IPS DF 6.9 (cell line): ENCODE measurements around the gene CACNA1H.

Experiments used
- DNase-seq: peaks from one replicate; pipeline ENCODE4 v3.0.0-alpha.2; 2013; ENCODE audit warnings: low read depth, low spot score
- H3K27ac ChIP-seq: one replicate; pipeline ENCODE4 v1.5.1; 2013; ENCODE audit warnings: low read length, control low read depth
- H3K27me3 ChIP-seq: 2 replicates; pipeline ENCODE4 v1.6.1; 2013; ENCODE audit warnings: mild to moderate bottlenecking, low read length; ENCODE audit not compliant: control insufficient read depth, insufficient read depth
- H3K36me3 ChIP-seq: 2 replicates; pipeline ENCODE4 v1.6.1; 2013; ENCODE audit warnings: low read length; ENCODE audit not compliant: control insufficient read depth, insufficient read depth
- H3K4me1 ChIP-seq: 2 replicates; pipeline ENCODE4 v1.6.1; 2013; ENCODE audit warnings: low read length; ENCODE audit not compliant: control insufficient read depth, insufficient read depth
- H3K4me3 ChIP-seq: 2 replicates; pipeline ENCODE4 v1.5.1; 2013; ENCODE audit warnings: mild to moderate bottlenecking, low read length
- H3K9me3 ChIP-seq: 2 replicates; pipeline ENCODE4 v1.6.1; 2013; ENCODE audit warnings: low read length, inconsistent platforms; ENCODE audit not compliant: control insufficient read depth, insufficient read depth
- WGBS: extraction: QIAGEN DNeasy Blood & Tissue Kit; methylation state at CpG from one replicate; pipeline ENCODE4 v1.1.7; 2013; ENCODE audit warnings: mixed read lengths, missing lambda C conversion rate; ENCODE audit not compliant: insufficient read length, insufficient coverage; 5-methylcytosine and 5-hydroxymethylcytosine counted together

CACNA1H gene

GRCh38 chr16:1152651-1153259 lies at the start of gene CACNA1H:
Gene CACNA1H, plus strand, starts transcription at chr16:1153106. Its CDS starts 632 bp downstream, at chr16:1153738.
- H3K27ac ChIP-seq, result no peak within 1 kb of the TSS
- DNase-seq, result no peak
- H3K4me3 ChIP-seq, result peak within 1 kb of the TSS; percentile 81
- no peaks in the 10 kb centered on the region for H3K9me3 ChIP-seq
- H3K27me3 ChIP-seq, result no peaks in the 10 kb centered on the region
- no CpG with 5 or more reads among the region's 98 CpGs for WGBS
- no peaks in the 10 kb centered on the region; the same call in 1 of the 2 replicates for H3K36me3 ChIP-seq
- peaks cover 3% of the 10 kb centered on the region for H3K4me1 ChIP-seq

DNA sequence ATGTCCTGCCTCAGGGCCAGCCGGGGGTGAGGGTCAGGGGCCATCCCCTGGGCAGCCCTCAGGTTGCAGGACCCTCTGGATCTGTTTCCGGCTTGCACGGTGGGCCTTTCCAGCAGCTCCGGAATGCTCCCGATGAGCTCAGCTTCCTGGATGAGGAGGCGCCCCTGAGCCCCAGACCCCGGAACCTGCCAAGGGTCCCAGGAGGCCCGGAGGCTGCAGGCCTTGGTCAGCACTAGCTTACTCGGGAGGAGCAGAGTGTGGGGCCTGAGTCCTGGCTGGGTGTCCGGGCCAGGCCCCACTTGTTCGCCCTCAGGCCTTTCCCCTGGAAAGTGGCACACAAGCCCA lies 49.3 kb upstream of the CACNA1H start:
- Histone ChIP-seq H3K27me3 (no peaks in the 10 kb centered on the region), H3K4me3 (peak overlapping the region; percentile 73; the same call in 1 of the 2 replicates), H3K9me3 (no peaks in the 10 kb centered on the region), H3K27ac (no peak overlapping the region), H3K36me3 (no peaks in the 10 kb centered on the region), H3K4me1 (no peaks in the 10 kb centered on the region; the same call in 1 of the 2 replicates)
- WGBS, result no CpG with 5 or more reads among the region's 11 CpGs
- no peak for DNase-seq

DNA sequence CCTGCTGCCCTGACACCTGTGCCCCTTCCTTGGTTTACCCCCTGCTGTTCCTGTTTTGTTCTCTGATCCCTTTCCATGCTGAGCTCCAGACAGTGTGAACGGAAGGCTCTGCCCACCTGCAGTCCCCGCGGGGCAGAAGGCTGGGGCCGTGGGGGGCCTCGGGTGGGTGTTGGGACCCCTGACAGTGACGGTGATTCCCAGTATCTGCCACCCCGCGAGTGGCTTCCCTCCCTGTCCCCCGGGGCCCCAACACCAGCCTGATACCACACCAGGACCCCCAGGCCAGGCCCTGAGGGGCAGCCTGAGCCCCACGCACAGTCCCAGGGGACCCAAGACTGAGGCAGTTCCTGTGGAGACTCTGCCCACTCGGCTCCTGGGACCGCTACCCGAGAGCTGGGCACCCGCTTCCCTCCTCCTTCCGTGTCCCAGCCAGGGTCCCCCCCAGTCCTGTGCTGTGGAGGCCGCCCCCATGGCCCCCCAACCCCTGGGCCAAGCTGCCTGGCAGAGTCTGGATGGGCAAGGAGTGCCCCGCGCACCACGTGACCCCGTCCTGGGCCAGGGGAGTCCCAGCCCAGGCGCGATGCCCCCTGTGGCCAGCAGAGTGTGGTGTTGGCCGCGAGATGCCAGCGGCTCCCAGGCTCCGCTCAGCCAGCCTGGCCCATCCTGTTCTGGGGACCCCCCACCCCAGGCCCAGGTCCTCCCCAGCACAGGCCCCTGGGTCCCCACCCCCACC lies 46.9 kb upstream of the CACNA1H start:
- no peak for DNase-seq
- Histone ChIP-seq H3K9me3 (no peaks in the 10 kb centered on the region), H3K4me1 (no peaks in the 10 kb centered on the region; the same call in 1 of the 2 replicates), H3K36me3 (no peaks in the 10 kb centered on the region), H3K4me3 (no peak overlapping the region), H3K27me3 (no peaks in the 10 kb centered on the region), H3K27ac (no peak overlapping the region)
- WGBS, result no CpG with 5 or more reads among the region's 26 CpGs

GRCh38 chr16:1106659-1107058 lies 46.2 kb upstream of the CACNA1H start:
- Histone ChIP-seq H3K9me3 (no peaks in the 10 kb centered on the region), H3K36me3 (no peaks in the 10 kb centered on the region), H3K4me1 (no peaks in the 10 kb centered on the region; the same call in 1 of the 2 replicates), H3K4me3 (no peak overlapping the region), H3K27ac (no peak overlapping the region), H3K27me3 (no peaks in the 10 kb centered on the region)
- DNase-seq, result no peak
- WGBS, result no CpG with 5 or more reads among the region's 16 CpGs

DNA sequence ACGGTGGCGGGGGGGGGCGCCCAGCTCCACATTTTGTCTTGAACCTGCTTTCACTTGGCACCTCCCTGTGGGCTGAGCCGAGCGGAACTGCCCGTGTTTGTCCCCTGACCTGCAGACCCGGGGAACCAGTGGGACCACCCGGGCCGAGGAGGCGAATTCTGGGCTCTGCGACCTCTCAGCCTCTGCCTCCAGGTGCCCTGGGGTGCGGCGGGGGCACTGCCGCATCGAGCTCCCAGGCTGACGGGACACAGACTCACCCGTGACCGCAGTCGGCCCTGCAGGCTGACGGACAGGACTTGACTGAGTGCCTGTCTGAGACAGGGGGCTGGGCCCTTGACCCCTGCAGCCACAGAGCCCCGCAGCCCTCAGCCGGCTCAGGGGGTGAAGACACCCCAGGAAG lies 45.8 kb upstream of the CACNA1H start:
- H3K4me1 ChIP-seq, result no peaks in the 10 kb centered on the region; the same call in 1 of the 2 replicates
- H3K36me3 ChIP-seq, result no peaks in the 10 kb centered on the region
- no peaks in the 10 kb centered on the region for H3K27me3 ChIP-seq
- no peak overlapping the region for H3K27ac ChIP-seq
- no peaks in the 10 kb centered on the region for H3K9me3 ChIP-seq
- WGBS, result no CpG with 5 or more reads among the region's 22 CpGs
- H3K4me3 ChIP-seq, result no peak overlapping the region
- DNase-seq, result no peak

DNA sequence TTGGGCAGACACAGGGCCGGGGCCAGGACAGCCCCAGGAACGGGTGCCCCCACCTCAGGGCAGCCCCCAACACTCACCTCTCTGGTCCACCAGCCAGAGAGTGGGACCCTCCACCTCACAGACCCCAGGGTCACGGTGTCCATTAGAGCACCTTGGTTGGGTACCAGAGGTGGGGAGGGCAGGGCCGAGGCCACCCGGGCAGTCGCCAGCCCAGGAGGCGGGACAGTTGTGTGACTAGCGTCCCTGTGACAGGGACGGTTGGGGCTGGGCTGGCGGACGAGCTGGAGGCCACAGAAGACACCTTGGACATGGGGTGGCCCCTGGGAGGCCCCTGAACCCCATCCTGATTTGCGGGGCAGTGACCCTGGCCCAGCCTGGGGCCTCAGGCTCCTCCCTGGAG lies 45.2 kb upstream of the CACNA1H start:
- Histone ChIP-seq H3K4me3 (no peak overlapping the region), H3K9me3 (no peaks in the 10 kb centered on the region), H3K4me1 (no peaks in the 10 kb centered on the region; the same call in 1 of the 2 replicates), H3K27me3 (no peaks in the 10 kb centered on the region), H3K36me3 (no peaks in the 10 kb centered on the region), H3K27ac (no peak overlapping the region)
- DNase-seq, result no peak
- WGBS, result no CpG with 5 or more reads among the region's 12 CpGs

GRCh38 chr16:1108299-1109252 lies 44.3 kb upstream of the CACNA1H start:
- Histone ChIP-seq H3K4me1 (no peaks in the 10 kb centered on the region; the same call in 1 of the 2 replicates), H3K4me3 (no peak overlapping the region), H3K27me3 (no peaks in the 10 kb centered on the region), H3K9me3 (no peaks in the 10 kb centered on the region), H3K27ac (no peak overlapping the region), H3K36me3 (no peaks in the 10 kb centered on the region)
- DNase-seq, result no peak
- no CpG with 5 or more reads among the region's 42 CpGs for WGBS

DNA sequence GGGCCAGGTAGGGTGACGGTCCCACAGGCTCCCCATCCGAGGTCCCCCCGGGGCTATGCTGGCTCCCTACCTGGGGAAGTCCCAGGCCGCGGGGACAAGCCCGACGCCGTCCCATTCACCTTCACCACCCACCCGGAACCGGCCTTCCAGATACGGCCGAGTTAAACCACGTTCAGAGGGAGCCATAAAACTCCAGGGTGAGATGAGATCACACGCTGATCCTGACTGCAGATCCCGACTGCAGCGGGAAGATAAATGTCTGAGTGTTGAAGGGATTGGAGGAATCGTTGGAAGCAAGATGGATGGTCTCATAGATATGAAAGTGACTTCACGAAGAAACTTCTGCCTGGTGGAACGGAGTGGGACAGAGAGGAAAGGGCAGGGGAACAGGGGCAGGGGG lies 43.3 kb upstream of the CACNA1H start:
- no peak for DNase-seq
- no peak overlapping the region for H3K4me3 ChIP-seq
- WGBS, result no CpG with 5 or more reads among the region's 19 CpGs
- no peak overlapping the region for H3K27ac ChIP-seq
- no peaks in the 10 kb centered on the region for H3K36me3 ChIP-seq
- no peaks in the 10 kb centered on the region; the same call in 1 of the 2 replicates for H3K4me1 ChIP-seq
- H3K9me3 ChIP-seq, result no peaks in the 10 kb centered on the region
- no peaks in the 10 kb centered on the region for H3K27me3 ChIP-seq

- no peak for DNase-seq
- H3K27me3 ChIP-seq, result no peaks in the 10 kb centered on the region
- WGBS, result no CpG with 5 or more reads among the region's 26 CpGs
Observed at GRCh38 chr16:1112506-1113184, 40.3 kb upstream of the CACNA1H start.

DNA sequence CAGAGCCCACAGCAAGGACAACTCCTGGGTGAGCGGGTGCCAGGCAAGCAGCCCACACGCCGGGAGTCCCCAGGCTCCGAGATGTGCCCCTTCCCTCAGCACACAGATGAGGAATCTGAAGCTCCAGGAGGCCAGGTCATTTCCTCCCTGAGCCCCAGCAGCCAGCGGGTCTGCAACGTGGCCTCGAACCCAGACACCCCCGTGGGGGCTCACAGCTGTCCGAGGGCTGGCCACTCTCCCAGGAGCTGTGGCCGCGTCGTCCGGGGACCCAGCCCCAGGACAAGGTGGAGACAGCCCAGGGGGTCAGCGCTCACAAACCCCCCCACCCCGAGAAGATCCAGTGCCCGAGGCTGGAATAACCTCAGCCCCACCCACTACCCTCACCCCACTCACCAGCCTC lies 39.4 kb upstream of the CACNA1H start:
- no peaks in the 10 kb centered on the region; the same call in 1 of the 2 replicates for H3K4me1 ChIP-seq
- H3K9me3 ChIP-seq, result no peaks in the 10 kb centered on the region
- H3K4me3 ChIP-seq, result no peak overlapping the region
- H3K27me3 ChIP-seq, result no peaks in the 10 kb centered on the region
- WGBS, result no CpG with 5 or more reads among the region's 16 CpGs
- no peaks in the 10 kb centered on the region for H3K36me3 ChIP-seq
- H3K27ac ChIP-seq, result no peak overlapping the region
- DNase-seq, result no peak

More at GRCh38 chr16:1112506-1113184, 40.3 kb upstream of the CACNA1H start:
- H3K4me3 ChIP-seq, result no peak overlapping the region
- no peaks in the 10 kb centered on the region; the same call in 1 of the 2 replicates for H3K4me1 ChIP-seq
- no peak overlapping the region for H3K27ac ChIP-seq
- H3K36me3 ChIP-seq, result no peaks in the 10 kb centered on the region
- no peaks in the 10 kb centered on the region for H3K9me3 ChIP-seq
